PC-9 (cell line): ENCODE results near the gene EPM2AIP1. TPM values are rescaled to one million over a fixed set of nuclear protein-coding genes. Genes with fewer than 3 reads are reported as not detected.

Experiments
- BruUV-seq: library from RNA; stranded (reverse); fragments of 400-500 nt; replicated peaks from 2 replicates; lab custom pipeline; 2021; lab: Mats Ljungman, UMichigan
- CTCF ChIA-PET: fragments of 300-600 bp; sonication (Branson Sonifier 250); formaldehyde crosslinking; loops from one replicate; lab custom pipeline; 2022; ENCODE audit warnings: antibody characterized with exemption; lab: Charles Lee
- POLR2A ChIA-PET: fragments of 300-600 bp; sonication (Branson Sonifier 250); formaldehyde crosslinking; loops from one replicate; lab custom pipeline; 2022; ENCODE audit warnings: antibody characterized with exemption; ENCODE audit not compliant: unreplicated experiment; lab: Charles Lee
- DNase-seq, 2 experiments: peaks; one replicate each; pipeline versions ENCODE4 v3.0.0 to v3.0.0-alpha.2; 2015 to 2022; ENCODE audit warnings: mixed read lengths in 1 of 2
- H2AFZ ChIP-seq: fragments of 200-600 bp; sonication (generic); 2 replicates; pipeline ENCODE4 v1.8.1; 2017; ENCODE audit warnings: antibody characterized with exemption
- H3F3A ChIP-seq: fragments of 200-600 bp; sonication (generic); 2 replicates; pipeline ENCODE4 v1.8.1; 2017; ENCODE audit warnings: antibody characterized with exemption, mild to moderate bottlenecking, low read depth; ENCODE audit not compliant: insufficient read depth
- H3K27ac ChIP-seq: fragments of 200-600 bp; sonication (generic); 2 replicates; pipeline ENCODE4 v1.6.1; 2016; ENCODE audit warnings: mixed run types
- H3K27me3 ChIP-seq: fragments of 200-600 bp; sonication (generic); 2 replicates; pipeline ENCODE4 v1.6.1; 2016; ENCODE audit warnings: low read depth, mixed run types; ENCODE audit not compliant: insufficient read depth
- H3K36me3 ChIP-seq: fragments of 200-600 bp; sonication (generic); 2 replicates; pipeline ENCODE4 v1.6.1; 2016; ENCODE audit warnings: low read depth, mixed run types
- H3K4me1 ChIP-seq: fragments of 200-600 bp; sonication (generic); replicated peaks from 2 replicates; pipeline ENCODE4 v1.6.1; 2016; ENCODE audit warnings: mixed run types; ENCODE audit not compliant: insufficient read depth
- H3K4me2 ChIP-seq: fragments of 200-600 bp; sonication (generic); 2 replicates; pipeline ENCODE4 v1.6.1; 2017; ENCODE audit warnings: mixed run types
- H3K4me3 ChIP-seq: fragments of 200-600 bp; sonication (generic); 2 replicates; pipeline ENCODE4 v1.6.1; 2016; ENCODE audit warnings: mixed run types
- H3K79me2 ChIP-seq: fragments of 200-600 bp; sonication (generic); 2 replicates; pipeline ENCODE4 v1.6.1; 2017; ENCODE audit warnings: low read depth, mixed run types
- H3K9me2 ChIP-seq: fragments of 200-600 bp; sonication (generic); 2 replicates; pipeline ENCODE4 v1.8.1; 2017; ENCODE audit warnings: mild to moderate bottlenecking; ENCODE audit not compliant: insufficient read depth
- H3K9me3 ChIP-seq: fragments of 200-600 bp; sonication (generic); 2 replicates; pipeline ENCODE4 v1.8.1; 2016; ENCODE audit warnings: low read depth; ENCODE audit not compliant: insufficient read depth
- H4K20me1 ChIP-seq: fragments of 200-600 bp; sonication (generic); 2 replicates; pipeline ENCODE4 v1.8.1; 2017; ENCODE audit not compliant: insufficient read depth
- CTCF ChIP-seq: fragments of 200-600 bp; sonication (generic); conservative IDR thresholded peaks from 2 replicates; pipeline ENCODE4 v1.6.1; 2017; ENCODE audit warnings: mixed run types, antibody characterized with exemption, mild to moderate bottlenecking, moderate library complexity
- EZH2 ChIP-seq: fragments of 200-600 bp; sonication (generic); IDR thresholded peaks from 2 replicates; pipeline ENCODE4 v1.8.0; 2017; ENCODE audit warnings: antibody characterized with exemption, low read depth
- intact Hi-C: fragments of 100-400 bp; cut with micrococcal nuclease; formaldehyde crosslinking; loops from one replicate; pipeline ENCODE4 v1.10.0; 2022; ENCODE audit not compliant: unreplicated experiment
- total RNA-seq: library from RNA; stranded (reverse); gene quantifications from 2 replicates; pipeline ENCODE4 v1.2.3, GENCODE V29; 2021

EPM2AIP1 gene
- total RNA-seq, 1 experiment from 2014 or later: 10.5 TPM

- H3K4me3 ChIP-seq: no peak overlapping the region
- H3K27me3 ChIP-seq: no peaks in the 10 kb centered on the region
- BruUV-seq: no TSS peak
- intact Hi-C loops: no loop called here
- no peak overlapping the region for H3K27ac ChIP-seq
- DNase-seq: no peak
- POLR2A ChIA-PET: interaction anchor here (0.6 kb wide), 1 partner anchor 316 kb away, joined by 3 read pairs; no protein-coding TSS in a partner anchor
- no peaks in the 10 kb centered on the region for H4K20me1 ChIP-seq
- H3K79me2 ChIP-seq: no peaks in the 10 kb centered on the region
- no peak overlapping the region for H3K4me2 ChIP-seq
- H3K9me3 ChIP-seq: no peaks in the 10 kb centered on the region
- CTCF ChIA-PET: no interaction called here
- H3F3A ChIP-seq: no peaks in the 10 kb centered on the region
- no peaks in the 10 kb centered on the region for H3K4me1 ChIP-seq
- TF ChIP-seq CTCF (no peak), EZH2 (no peak)
- H3K36me3 ChIP-seq: peaks cover 14% of the 10 kb centered on the region
- H3K9me2 ChIP-seq: no peaks in the 10 kb centered on the region
- H2AFZ ChIP-seq: no peak overlapping the region
Observed at GRCh38 chr3:37029111-37029510, 36.2 kb upstream of the EPM2AIP1 start.

GRCh38 chr3:37028329-37028728, 35.4 kb upstream of the EPM2AIP1 start:
- no peak for TF ChIP-seq EZH2
- no peak for TF ChIP-seq CTCF
- no peak overlapping the region for H3K27ac ChIP-seq
- POLR2A ChIA-PET: no interaction called here
- H3K9me2 ChIP-seq: no peaks in the 10 kb centered on the region
- peaks cover 12% of the 10 kb centered on the region for H3K36me3 ChIP-seq
- H4K20me1 ChIP-seq: no peaks in the 10 kb centered on the region
- H3K4me1 ChIP-seq: no peaks in the 10 kb centered on the region
- intact Hi-C loops: no loop called here
- no peaks in the 10 kb centered on the region for H3K9me3 ChIP-seq
- H3K4me3 ChIP-seq: no peak overlapping the region
- no peaks in the 10 kb centered on the region for H3K79me2 ChIP-seq
- H3K27me3 ChIP-seq: no peaks in the 10 kb centered on the region
- no TSS peak for BruUV-seq
- DNase-seq: no peak
- H2AFZ ChIP-seq: no peak overlapping the region
- CTCF ChIA-PET: no interaction called here
- no peaks in the 10 kb centered on the region for H3F3A ChIP-seq
- no peak overlapping the region for H3K4me2 ChIP-seq

GRCh38 chr3:37026851-37027250, 33.9 kb upstream of the EPM2AIP1 start:
- TF ChIP-seq EZH2 (no peak), CTCF (no peak)
- no peak overlapping the region for H2AFZ ChIP-seq
- ChIA-PET POLR2A (no interaction called here), CTCF (no interaction called here)
- intact Hi-C loops: no loop called here
- no peaks in the 10 kb centered on the region for H3F3A ChIP-seq
- H3K36me3 ChIP-seq: peaks cover 15% of the 10 kb centered on the region
- H3K9me2 ChIP-seq: no peaks in the 10 kb centered on the region
- no peaks in the 10 kb centered on the region for H3K4me1 ChIP-seq
- no peaks in the 10 kb centered on the region for H3K79me2 ChIP-seq
- H3K27me3 ChIP-seq: no peaks in the 10 kb centered on the region
- H3K4me2 ChIP-seq: no peak overlapping the region
- H3K9me3 ChIP-seq: no peaks in the 10 kb centered on the region
- BruUV-seq: no TSS peak
- no peak overlapping the region for H3K4me3 ChIP-seq
- no peak for DNase-seq
- H3K27ac ChIP-seq: no peak overlapping the region
- H4K20me1 ChIP-seq: no peaks in the 10 kb centered on the region
